ENCODE results near the gene NTM. TPM values are rescaled to one million over a fixed set of nuclear protein-coding genes. Genes with fewer than 3 reads are reported as not detected.
A peak's percentile ranks its signal among the peaks of the same experiment; 100 is the strongest.

NTM gene
- total RNA-seq, 4 donors from 2014 or later = 1.4 to 2.8 (median 1.7) TPM

GRCh38 chr11:132126973-132127899, 756.8 kb downstream of the NTM start:
- TF ChIP-seq CTCF (IDR thresholded peaks at IDR 0.05) (peak in 3 of 6 experiments; percentile 30 to 43 (median 37)), POLR2A (IDR thresholded peaks at IDR 0.05) (no peak)
- Histone ChIP-seq H3K4me1 (peaks cover 0 to 9% (median 0%) of the 10 kb centered on the region in 4 donors), H3K9me3 (no peaks in the 10 kb centered on the region), H3K36me3 (no peaks in the 10 kb centered on the region), H3K27me3 (no peaks in the 10 kb centered on the region), H3K4me3 (peak overlapping the region in 1 of 4 donors; percentile 39), H3K27ac (peak overlapping the region in 1 of 4 donors; percentile 42)
- DNase-seq = peak in 2 of 3 donors; percentile 16 to 59

- H3K4me3 ChIP-seq = no peak overlapping the region
- no peaks in the 10 kb centered on the region for H3K27me3 ChIP-seq
- no peaks in the 10 kb centered on the region for H3K36me3 ChIP-seq
- TF ChIP-seq CTCF (IDR thresholded peaks at IDR 0.05) (no peak), POLR2A (IDR thresholded peaks at IDR 0.05) (no peak)
- H3K27ac ChIP-seq = no peak overlapping the region
- H3K9me3 ChIP-seq = no peaks in the 10 kb centered on the region
- no peak for DNase-seq
- peaks cover 0 to 9% (median 0%) of the 10 kb centered on the region in 4 donors for H3K4me1 ChIP-seq
These were observed 757.5 kb downstream of the NTM start for GRCh38 chr11:132127900-132128288.

GRCh38 chr11:132131047-132131446, 760.6 kb downstream of the NTM start:
- Histone ChIP-seq H3K4me1 (peaks cover 0 to 9% (median 0%) of the 10 kb centered on the region in 4 donors), H3K4me3 (no peak overlapping the region), H3K36me3 (no peaks in the 10 kb centered on the region), H3K27ac (no peak overlapping the region), H3K27me3 (no peaks in the 10 kb centered on the region), H3K9me3 (no peaks in the 10 kb centered on the region)
- DNase-seq = no peak
- no peak for TF ChIP-seq POLR2A (IDR thresholded peaks at IDR 0.05)
- TF ChIP-seq CTCF (IDR thresholded peaks at IDR 0.05) = no peak

- no peak overlapping the region for H3K4me3 ChIP-seq
- H3K36me3 ChIP-seq = no peaks in the 10 kb centered on the region
- TF ChIP-seq CTCF (IDR thresholded peaks at IDR 0.05) = no peak
- no peak for TF ChIP-seq POLR2A (IDR thresholded peaks at IDR 0.05)
- H3K9me3 ChIP-seq = no peaks in the 10 kb centered on the region
- no peak overlapping the region for H3K27ac ChIP-seq
- H3K4me1 ChIP-seq = peaks cover 0 to 4% (median 0%) of the 10 kb centered on the region in 4 donors
- no peak for DNase-seq
- H3K27me3 ChIP-seq = no peaks in the 10 kb centered on the region
These were observed 761.5 kb downstream of the NTM start for GRCh38 chr11:132131961-132132360.

GRCh38 chr11:132134322-132134721, 763.9 kb downstream of the NTM start:
- no peaks in the 10 kb centered on the region for H3K4me1 ChIP-seq
- no peak for TF ChIP-seq CTCF (IDR thresholded peaks at IDR 0.05)
- TF ChIP-seq POLR2A (IDR thresholded peaks at IDR 0.05) = no peak
- H3K4me3 ChIP-seq = no peak overlapping the region
- H3K27me3 ChIP-seq = no peaks in the 10 kb centered on the region
- no peaks in the 10 kb centered on the region for H3K36me3 ChIP-seq
- no peak for DNase-seq
- H3K27ac ChIP-seq = no peak overlapping the region
- H3K9me3 ChIP-seq = no peaks in the 10 kb centered on the region

Measured in Peyer's patch (tissue), 4 donors.